PFSK-1 (cell line): ENCODE data around the gene C1RL.

Experiments
- FOXP2 ChIP-seq: optimal IDR thresholded peaks from 2 replicates; pipeline ENCODE3; 2011; ENCODE audit warnings: borderline replicate concordance, control low read depth, inconsistent platforms; ENCODE audit not compliant: insufficient read depth; ENCODE audit errors: extremely low read length, extremely low read depth
- POLR2AphosphoS5 ChIP-seq: IDR thresholded peaks from 2 replicates; pipeline ENCODE4 v1.6.1; 2012; ENCODE audit warnings: low read depth, mild to moderate bottlenecking, control low read depth, low read length, moderate library complexity
- TAF1 ChIP-seq: IDR thresholded peaks from 2 replicates; pipeline ENCODE4 v1.6.1; 2012; ENCODE audit warnings: low read length, control low read depth, borderline replicate concordance; ENCODE audit not compliant: insufficient read depth
- TF ChIP-seq, protein P1 (sequence below), 2 experiments: IDR thresholded peaks; 2 replicates each; pipeline versions ENCODE4 v1.6.1 to v1.8.0; 2011 to 2012; ENCODE audit warnings: low read depth in 2 of 2, low read length in 2 of 2, control low read depth in 1 of 2, inconsistent platforms in 1 of 2, mild to moderate bottlenecking in 1 of 2, moderate library complexity in 1 of 2; ENCODE audit not compliant: insufficient read depth in 1 of 2

DNA sequence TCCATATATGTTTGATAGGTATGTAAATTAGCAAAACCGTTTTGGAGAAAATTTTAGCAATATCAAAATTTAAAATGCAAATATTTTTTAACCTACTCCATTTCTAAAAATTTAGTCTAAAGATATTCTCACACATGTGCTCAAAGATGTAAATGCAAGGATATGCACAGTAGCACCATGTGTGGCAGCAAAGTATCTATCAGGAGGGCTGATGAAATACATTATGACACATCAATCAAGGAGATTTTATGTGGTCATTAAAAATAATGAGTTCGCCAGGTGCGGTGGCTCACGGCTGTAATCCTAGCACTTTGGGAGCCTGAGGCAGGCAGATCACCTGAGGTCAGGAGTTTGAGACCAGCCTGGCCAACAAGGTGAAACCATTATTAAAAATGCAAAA is 8.8 kb downstream of the C1RL start:
- TF ChIP-seq, protein P1, sequence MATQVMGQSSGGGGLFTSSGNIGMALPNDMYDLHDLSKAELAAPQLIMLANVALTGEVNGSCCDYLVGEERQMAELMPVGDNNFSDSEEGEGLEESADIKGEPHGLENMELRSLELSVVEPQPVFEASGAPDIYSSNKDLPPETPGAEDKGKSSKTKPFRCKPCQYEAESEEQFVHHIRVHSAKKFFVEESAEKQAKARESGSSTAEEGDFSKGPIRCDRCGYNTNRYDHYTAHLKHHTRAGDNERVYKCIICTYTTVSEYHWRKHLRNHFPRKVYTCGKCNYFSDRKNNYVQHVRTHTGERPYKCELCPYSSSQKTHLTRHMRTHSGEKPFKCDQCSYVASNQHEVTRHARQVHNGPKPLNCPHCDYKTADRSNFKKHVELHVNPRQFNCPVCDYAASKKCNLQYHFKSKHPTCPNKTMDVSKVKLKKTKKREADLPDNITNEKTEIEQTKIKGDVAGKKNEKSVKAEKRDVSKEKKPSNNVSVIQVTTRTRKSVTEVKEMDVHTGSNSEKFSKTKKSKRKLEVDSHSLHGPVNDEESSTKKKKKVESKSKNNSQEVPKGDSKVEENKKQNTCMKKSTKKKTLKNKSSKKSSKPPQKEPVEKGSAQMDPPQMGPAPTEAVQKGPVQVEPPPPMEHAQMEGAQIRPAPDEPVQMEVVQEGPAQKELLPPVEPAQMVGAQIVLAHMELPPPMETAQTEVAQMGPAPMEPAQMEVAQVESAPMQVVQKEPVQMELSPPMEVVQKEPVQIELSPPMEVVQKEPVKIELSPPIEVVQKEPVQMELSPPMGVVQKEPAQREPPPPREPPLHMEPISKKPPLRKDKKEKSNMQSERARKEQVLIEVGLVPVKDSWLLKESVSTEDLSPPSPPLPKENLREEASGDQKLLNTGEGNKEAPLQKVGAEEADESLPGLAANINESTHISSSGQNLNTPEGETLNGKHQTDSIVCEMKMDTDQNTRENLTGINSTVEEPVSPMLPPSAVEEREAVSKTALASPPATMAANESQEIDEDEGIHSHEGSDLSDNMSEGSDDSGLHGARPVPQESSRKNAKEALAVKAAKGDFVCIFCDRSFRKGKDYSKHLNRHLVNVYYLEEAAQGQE (IDR thresholded peaks at IDR 0.05; ENCODE audit: insufficient read depth in 1 of 2, low read depth in 2 of 2, low read length in 2 of 2) = no peak
- TF ChIP-seq TAF1 (no peak), FOXP2 (no peak), POLR2AphosphoS5 (no peak)
